ENCODE measurements around the gene CDKL2.
A peak's percentile ranks its signal among the peaks of the same experiment; 100 is the strongest.
"Not testable (repeated sequence)": the region's sequence is repeated elsewhere in the genome, so short reads cannot be mapped to it uniquely, and the experiment has no call there.

The CDKL2 gene

GRCh38 chr4:75630174-75630936 lies at the start of gene CDKL2:
TSS of gene CDKL2 (minus strand) at chr4:75630528. CDS start at chr4:75625988, 4,540 bp downstream.
- DNase-seq, result peak; percentile 90

- no peak for DNase-seq
Observed at GRCh38 chr4:75678965-75679364, 48.6 kb upstream of the CDKL2 start.

- no peak for DNase-seq
Observed at GRCh38 chr4:75678473-75678872, 48.1 kb upstream of the CDKL2 start.

GRCh38 chr4:75675004-75675531 lies 44.7 kb upstream of the CDKL2 start:
- DNase-seq, result no peak

- no peak for DNase-seq
Observed at GRCh38 chr4:75673959-75674328, 43.6 kb upstream of the CDKL2 start.

GRCh38 chr4:75673027-75673958 lies 43.0 kb upstream of the CDKL2 start, which contains the start of gene G3BP2:
TSS of gene G3BP2 (minus strand) at chr4:75673411. CDS start at chr4:75662025, 11,386 bp downstream.
- peak; percentile 98 for DNase-seq

- DNase-seq, result peak; percentile 65
Observed at GRCh38 chr4:75672461-75673026, 42.2 kb upstream of the CDKL2 start.

- DNase-seq, result no peak
Observed at GRCh38 chr4:75671802-75672421, 41.6 kb upstream of the CDKL2 start.

GRCh38 chr4:75668596-75668995 lies 38.3 kb upstream of the CDKL2 start:
- DNase-seq, result no peak

- not testable (repeated sequence) for DNase-seq
Observed at GRCh38 chr4:75667636-75668035, 37.3 kb upstream of the CDKL2 start.

GRCh38 chr4:75666299-75666698 lies 36.0 kb upstream of the CDKL2 start:
- DNase-seq, result no peak

- DNase-seq, result not testable (repeated sequence)
Observed at GRCh38 chr4:75664604-75665003, 34.3 kb upstream of the CDKL2 start.

- DNase-seq, result no peak
Observed at GRCh38 chr4:75662626-75663025, 32.3 kb upstream of the CDKL2 start.

- no peak for DNase-seq
Observed at GRCh38 chr4:75660491-75660890, 30.2 kb upstream of the CDKL2 start.

GRCh38 chr4:75659512-75660031 lies 29.2 kb upstream of the CDKL2 start:
- DNase-seq, result no peak

GRCh38 chr4:75658876-75659275 lies 28.5 kb upstream of the CDKL2 start:
- DNase-seq, result no peak

GRCh38 chr4:75655562-75655961 lies 25.2 kb upstream of the CDKL2 start:
- no peak for DNase-seq

- no peak for DNase-seq
Observed at GRCh38 chr4:75654905-75655304, 24.6 kb upstream of the CDKL2 start.

- DNase-seq, result peak; percentile 11
Observed at GRCh38 chr4:75653845-75654503, 23.6 kb upstream of the CDKL2 start.

GRCh38 chr4:75644095-75644494 lies 13.8 kb upstream of the CDKL2 start:
- no peak for DNase-seq

GRCh38 chr4:75643651-75644050 lies 13.3 kb upstream of the CDKL2 start:
- no peak for DNase-seq

- no peak for DNase-seq
Observed at GRCh38 chr4:75639124-75639695, 8.9 kb upstream of the CDKL2 start.

Measured in NCI-H1092 treated with DMSO at 0.1 percent for 48 hours (cell line).